ENCODE measurements around the gene TLE2.

Gene TLE2

DNA sequence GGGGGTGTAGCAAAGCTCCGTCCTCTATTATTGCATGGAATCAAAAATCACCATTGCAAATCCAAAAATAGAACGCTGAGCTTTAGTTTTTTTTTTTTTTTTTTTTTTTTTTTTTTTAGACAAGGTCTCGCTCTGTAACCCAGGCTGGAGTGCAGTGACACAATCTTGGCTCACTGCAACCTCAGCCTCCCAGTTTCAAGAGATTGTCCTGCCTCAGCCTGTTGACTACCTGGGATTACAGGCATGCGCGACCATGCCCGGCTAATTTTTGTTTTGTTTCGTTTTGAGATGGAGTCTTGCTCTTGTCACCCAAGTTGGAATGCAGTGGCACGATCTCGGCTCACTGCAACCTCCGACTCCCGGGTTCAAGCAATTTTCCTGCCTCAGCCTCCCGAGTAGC, 69.0 kb downstream of the TLE2 start:
- no peak overlapping the region for H3K14ac ChIP-seq (ENCODE audit: low read length in 2 of 2)
- 94% methylated on average over 11 of the region's 12 CpGs for WGBS
- DNase-seq = no peak
- no peak overlapping the region for H4K8ac ChIP-seq (ENCODE audit: low read length)
- no peaks in the 10 kb centered on the region for H3K9me3 ChIP-seq (ENCODE audit: control insufficient read depth, low read length)
- no peaks in the 10 kb centered on the region for H3K36me3 ChIP-seq (ENCODE audit: control insufficient read depth in 1 of 2, insufficient read depth in 2 of 2, low read depth in 1 of 2, low read length in 2 of 2)
- no peak overlapping the region for H3K4ac ChIP-seq (ENCODE audit: low read depth in 1 of 2, low read length in 2 of 2)
- no peak overlapping the region for H3K4me2 ChIP-seq (ENCODE audit: low read length, poor library complexity, severe bottlenecking)
- no peak overlapping the region for H3K27ac ChIP-seq (ENCODE audit: low read length, poor library complexity, severe bottlenecking)
- H3K79me1 ChIP-seq (replicated peaks; ENCODE audit: low read length, poor library complexity, severe bottlenecking) = no peaks in the 10 kb centered on the region
- H3K9ac ChIP-seq (ENCODE audit: low read length) = no peak overlapping the region
- H3K23ac ChIP-seq (ENCODE audit: low read length in 2 of 2) = no peak overlapping the region
- H2AK5ac ChIP-seq (ENCODE audit: low read length, severe bottlenecking) = no peak overlapping the region
- H2BK12ac ChIP-seq (ENCODE audit: low read length in 2 of 2) = no peak overlapping the region
- no peak overlapping the region for H3K18ac ChIP-seq (ENCODE audit: low read depth in 1 of 2, low read length in 2 of 2)
- H2BK5ac ChIP-seq (ENCODE audit: low read depth, low read length, poor library complexity, severe bottlenecking) = no peak overlapping the region
- no peak overlapping the region for H4K91ac ChIP-seq (ENCODE audit: low read length)
- H3K4me3 ChIP-seq (ENCODE audit: insufficient read depth in 1 of 2, low read depth in 1 of 2, low read length in 2 of 2) = no peak overlapping the region
- H2BK15ac ChIP-seq (ENCODE audit: low read depth, poor library complexity, severe bottlenecking) = no peak overlapping the region
- H2AFZ ChIP-seq (ENCODE audit: low read depth, low read length) = no peak overlapping the region
- no peak overlapping the region for H2BK120ac ChIP-seq (ENCODE audit: low read depth, low read length)
- H3K4me1 ChIP-seq (ENCODE audit: control insufficient read depth, insufficient read depth, low read depth, low read length) = no peaks in the 10 kb centered on the region
- peaks cover 0 to 3% of the 10 kb centered on the region in 2 experiments for H3K27me3 ChIP-seq (ENCODE audit: control insufficient read depth in 1 of 2, insufficient read depth in 1 of 2, low read length in 2 of 2)

DNA sequence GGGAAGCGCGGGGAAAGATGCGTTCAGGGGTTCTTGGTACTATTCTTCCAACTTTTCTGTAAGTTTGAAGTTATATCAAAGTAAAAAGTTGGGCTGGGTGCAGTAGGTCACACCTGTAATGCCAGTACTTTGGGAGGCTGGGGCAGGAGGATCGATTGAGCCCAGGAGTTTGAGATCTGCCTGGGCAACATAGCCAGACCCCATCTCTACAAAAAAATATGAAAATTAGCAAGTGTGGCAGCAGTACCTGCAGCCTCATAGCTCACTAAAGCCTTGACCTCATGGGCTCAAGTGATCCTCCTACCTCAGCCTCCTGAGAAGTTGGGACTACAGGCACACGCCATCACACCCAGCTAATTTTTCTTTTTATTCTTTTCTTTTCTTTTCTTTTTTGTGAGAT, 71.9 kb downstream of the TLE2 start:
- H3K23ac ChIP-seq (ENCODE audit: low read length in 2 of 2) = no peak overlapping the region
- no peak overlapping the region for H2BK12ac ChIP-seq (ENCODE audit: low read length in 2 of 2)
- no peak overlapping the region for H3K9ac ChIP-seq (ENCODE audit: low read length)
- no peak overlapping the region for H4K8ac ChIP-seq (ENCODE audit: low read length)
- 94% methylated on average over 5 of the region's 5 CpGs for WGBS
- H2BK120ac ChIP-seq (ENCODE audit: low read depth, low read length) = no peak overlapping the region
- DNase-seq = no peak
- H3K4me3 ChIP-seq (ENCODE audit: insufficient read depth in 1 of 2, low read depth in 1 of 2, low read length in 2 of 2) = no peak overlapping the region
- H3K9me3 ChIP-seq (ENCODE audit: control insufficient read depth, low read length) = no peaks in the 10 kb centered on the region
- no peak overlapping the region for H3K4me2 ChIP-seq (ENCODE audit: low read length, poor library complexity, severe bottlenecking)
- no peak overlapping the region for H2AK5ac ChIP-seq (ENCODE audit: low read length, severe bottlenecking)
- H3K36me3 ChIP-seq (ENCODE audit: control insufficient read depth in 1 of 2, insufficient read depth in 2 of 2, low read depth in 1 of 2, low read length in 2 of 2) = no peaks in the 10 kb centered on the region
- no peak overlapping the region for H3K14ac ChIP-seq (ENCODE audit: low read length in 2 of 2)
- H4K91ac ChIP-seq (ENCODE audit: low read length) = no peak overlapping the region
- no peak overlapping the region for H3K4ac ChIP-seq (ENCODE audit: low read depth in 1 of 2, low read length in 2 of 2)
- no peak overlapping the region for H2BK15ac ChIP-seq (ENCODE audit: low read depth, poor library complexity, severe bottlenecking)
- no peaks in the 10 kb centered on the region for H3K79me1 ChIP-seq (replicated peaks; ENCODE audit: low read length, poor library complexity, severe bottlenecking)
- no peak overlapping the region for H3K18ac ChIP-seq (ENCODE audit: low read depth in 1 of 2, low read length in 2 of 2)
- H3K27ac ChIP-seq (ENCODE audit: low read length, poor library complexity, severe bottlenecking) = no peak overlapping the region
- H2BK5ac ChIP-seq (ENCODE audit: low read depth, low read length, poor library complexity, severe bottlenecking) = no peak overlapping the region
- no peak overlapping the region for H2AFZ ChIP-seq (ENCODE audit: low read depth, low read length)
- H3K4me1 ChIP-seq (ENCODE audit: control insufficient read depth, insufficient read depth, low read depth, low read length) = no peaks in the 10 kb centered on the region
- H3K27me3 ChIP-seq (ENCODE audit: control insufficient read depth in 1 of 2, insufficient read depth in 1 of 2, low read length in 2 of 2) = peaks cover 0 to 3% of the 10 kb centered on the region in 2 experiments

DNA sequence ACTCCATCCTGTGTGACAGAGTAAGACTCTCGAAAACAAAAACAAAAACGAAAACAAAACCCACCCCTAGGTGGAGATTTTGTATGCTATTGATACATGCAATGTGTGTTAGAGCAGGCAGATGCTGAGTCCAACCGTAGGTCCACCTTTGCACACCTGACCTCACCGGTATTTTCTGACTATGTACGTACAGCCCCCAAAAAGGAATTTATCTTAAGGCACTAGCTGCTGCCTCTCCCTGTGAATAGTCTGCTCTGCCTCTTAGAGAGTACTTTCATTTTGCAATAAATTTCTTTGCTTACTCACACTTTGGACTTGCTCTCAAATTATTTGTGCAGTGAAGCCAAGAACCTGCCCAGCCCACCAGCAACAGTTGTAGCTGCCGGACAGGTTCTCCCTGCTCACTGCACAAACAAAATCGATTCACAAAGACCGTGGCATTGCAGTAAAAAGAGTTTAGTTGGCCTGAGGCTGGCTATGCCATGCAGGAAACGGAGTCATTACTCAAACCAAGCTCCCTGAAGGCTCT, 76.1 kb downstream of the TLE2 start:
- Histone ChIP-seq H3K18ac (ENCODE audit: low read depth in 1 of 2, low read length in 2 of 2) (no peak overlapping the region), H3K4me2 (ENCODE audit: low read length, poor library complexity, severe bottlenecking) (no peak overlapping the region), H3K9me3 (ENCODE audit: control insufficient read depth, low read length) (no peaks in the 10 kb centered on the region), H3K14ac (ENCODE audit: low read length in 2 of 2) (no peak overlapping the region), H2BK120ac (ENCODE audit: low read depth, low read length) (no peak overlapping the region), H3K27ac (ENCODE audit: low read length, poor library complexity, severe bottlenecking) (no peak overlapping the region), H4K8ac (ENCODE audit: low read length) (no peak overlapping the region), H2BK12ac (ENCODE audit: low read length in 2 of 2) (no peak overlapping the region), H4K91ac (ENCODE audit: low read length) (no peak overlapping the region), H3K79me1 (replicated peaks; ENCODE audit: low read length, poor library complexity, severe bottlenecking) (peaks cover 8% of the 10 kb centered on the region), H3K23ac (ENCODE audit: low read length in 2 of 2) (no peak overlapping the region), H2BK15ac (ENCODE audit: low read depth, poor library complexity, severe bottlenecking) (no peak overlapping the region), H3K4ac (ENCODE audit: low read depth in 1 of 2, low read length in 2 of 2) (no peak overlapping the region), H2AK5ac (ENCODE audit: low read length, severe bottlenecking) (no peak overlapping the region), H3K36me3 (ENCODE audit: control insufficient read depth in 1 of 2, insufficient read depth in 2 of 2, low read depth in 1 of 2, low read length in 2 of 2) (peaks cover 0 to under 1% of the 10 kb centered on the region in 2 experiments), H2BK5ac (ENCODE audit: low read depth, low read length, poor library complexity, severe bottlenecking) (no peak overlapping the region), H3K4me1 (ENCODE audit: control insufficient read depth, insufficient read depth, low read depth, low read length) (peaks cover 5% of the 10 kb centered on the region), H3K27me3 (ENCODE audit: control insufficient read depth in 1 of 2, insufficient read depth in 1 of 2, low read length in 2 of 2) (no peaks in the 10 kb centered on the region), H3K9ac (ENCODE audit: low read length) (peak overlapping the region; percentile 77), H3K4me3 (ENCODE audit: insufficient read depth in 1 of 2, low read depth in 1 of 2, low read length in 2 of 2) (peak overlapping the region in 1 of 2 experiments; percentile 73), H2AFZ (ENCODE audit: low read depth, low read length) (no peak overlapping the region)
- no peak for DNase-seq
- 70% methylated on average over 7 of the region's 9 CpGs for WGBS

DNA sequence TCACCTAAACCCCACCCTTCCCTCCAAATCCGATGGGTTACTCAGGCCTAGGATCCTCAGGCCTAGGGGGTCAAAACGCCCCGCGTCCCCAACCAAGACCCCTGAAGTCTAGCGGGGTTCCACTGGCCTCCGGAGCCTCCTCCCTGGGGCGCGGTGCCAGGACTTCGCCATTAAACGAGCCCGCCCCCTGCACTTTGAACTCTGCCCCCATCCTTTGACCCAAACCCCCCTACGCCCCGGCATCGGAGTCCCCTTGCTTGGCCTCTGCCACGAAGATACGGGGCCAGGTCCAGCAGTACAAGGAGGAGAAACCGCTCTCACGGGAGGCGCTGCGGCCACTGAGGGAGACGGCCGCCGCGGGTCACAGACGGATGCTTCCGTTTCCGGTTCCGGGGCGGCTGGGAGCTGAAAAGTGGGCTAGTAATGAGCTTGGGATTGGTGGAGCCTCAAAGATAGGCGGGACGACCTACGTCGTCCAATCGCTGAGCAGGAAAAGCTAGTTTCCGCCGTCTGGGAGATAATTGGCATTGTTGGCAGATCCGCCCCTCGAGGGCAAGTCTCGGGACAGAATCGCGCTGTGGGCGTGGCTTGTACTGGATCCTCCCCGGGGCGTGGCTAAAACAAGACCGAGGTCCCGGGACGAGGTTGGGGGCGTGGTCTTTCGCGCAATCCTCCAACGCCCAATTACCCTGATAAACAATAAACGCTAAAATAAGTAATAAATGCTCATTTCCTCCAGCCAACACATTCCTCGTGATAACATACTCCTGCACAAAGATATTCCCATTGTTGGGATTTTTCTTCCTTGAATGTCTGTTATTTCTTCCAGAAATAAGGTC, 78.6 kb downstream of the TLE2 start:
- Histone ChIP-seq H2BK12ac (ENCODE audit: low read length in 2 of 2) (no peak overlapping the region), H3K4me1 (ENCODE audit: control insufficient read depth, insufficient read depth, low read depth, low read length) (peaks cover 6% of the 10 kb centered on the region), H3K4me3 (ENCODE audit: insufficient read depth in 1 of 2, low read depth in 1 of 2, low read length in 2 of 2) (peak overlapping the region; percentile 86 to 96), H3K4ac (ENCODE audit: low read depth in 1 of 2, low read length in 2 of 2) (peak overlapping the region; percentile 84 to 97), H3K4me2 (ENCODE audit: low read length, poor library complexity, severe bottlenecking) (peak overlapping the region; percentile 79), H3K36me3 (ENCODE audit: control insufficient read depth in 1 of 2, insufficient read depth in 2 of 2, low read depth in 1 of 2, low read length in 2 of 2) (peaks cover 0 to 6% of the 10 kb centered on the region in 2 experiments), H4K8ac (ENCODE audit: low read length) (peak overlapping the region; percentile 87), H4K91ac (ENCODE audit: low read length) (peak overlapping the region; percentile 80), H2AK5ac (ENCODE audit: low read length, severe bottlenecking) (no peak overlapping the region), H3K27me3 (ENCODE audit: control insufficient read depth in 1 of 2, insufficient read depth in 1 of 2, low read length in 2 of 2) (no peaks in the 10 kb centered on the region), H2BK5ac (ENCODE audit: low read depth, low read length, poor library complexity, severe bottlenecking) (no peak overlapping the region), H3K27ac (ENCODE audit: low read length, poor library complexity, severe bottlenecking) (peak overlapping the region; percentile 78), H2BK120ac (ENCODE audit: low read depth, low read length) (peak overlapping the region; percentile 86), H2AFZ (ENCODE audit: low read depth, low read length) (peak overlapping the region; percentile 93), H3K9me3 (ENCODE audit: control insufficient read depth, low read length) (no peaks in the 10 kb centered on the region), H3K79me1 (replicated peaks; ENCODE audit: low read length, poor library complexity, severe bottlenecking) (peaks cover 8% of the 10 kb centered on the region), H3K14ac (ENCODE audit: low read length in 2 of 2) (peak overlapping the region in 1 of 2 experiments; percentile 87), H3K23ac (ENCODE audit: low read length in 2 of 2) (peak overlapping the region in 1 of 2 experiments; percentile 95), H2BK15ac (ENCODE audit: low read depth, poor library complexity, severe bottlenecking) (peak overlapping the region; percentile 73), H3K18ac (ENCODE audit: low read depth in 1 of 2, low read length in 2 of 2) (peak overlapping the region; percentile 75 to 98), H3K9ac (ENCODE audit: low read length) (peak overlapping the region; percentile 94)
- WGBS = under 1% methylated on average over 51 of the region's 53 CpGs
- DNase-seq = peak; percentile 99
